Sigmoid colon (tissue), 4 donors: ENCODE data around the gene ABHD6.

Experiments used
- POLR2A ChIP-seq, 2 donors: fragments of 450-650 bp; IDR thresholded peaks; one replicate each; pipeline ENCODE4 v1.6.1; 2016; ENCODE audit warnings: antibody characterized with exemption in 2 of 2, mild to moderate bottlenecking in 2 of 2, moderate library complexity in 2 of 2
- POLR2AphosphoS5 ChIP-seq, 4 donors: sonication (generic); formaldehyde crosslinking; IDR thresholded peaks; one replicate each; pipeline ENCODE4 v1.6.1; 2017; ENCODE audit warnings: antibody characterized with exemption in 4 of 4
- TF ChIP-seq, protein P1 (sequence below), 4 experiments: fragments of 450-650 bp in 3 of 4; fragments of 200-600 bp in 1 of 4; IDR thresholded peaks; one replicate each; pipeline ENCODE4 v1.5.1; 2016 to 2019; ENCODE audit warnings: antibody characterized with exemption in 4 of 4, mild to moderate bottlenecking in 3 of 4, moderate library complexity in 2 of 4

DNA sequence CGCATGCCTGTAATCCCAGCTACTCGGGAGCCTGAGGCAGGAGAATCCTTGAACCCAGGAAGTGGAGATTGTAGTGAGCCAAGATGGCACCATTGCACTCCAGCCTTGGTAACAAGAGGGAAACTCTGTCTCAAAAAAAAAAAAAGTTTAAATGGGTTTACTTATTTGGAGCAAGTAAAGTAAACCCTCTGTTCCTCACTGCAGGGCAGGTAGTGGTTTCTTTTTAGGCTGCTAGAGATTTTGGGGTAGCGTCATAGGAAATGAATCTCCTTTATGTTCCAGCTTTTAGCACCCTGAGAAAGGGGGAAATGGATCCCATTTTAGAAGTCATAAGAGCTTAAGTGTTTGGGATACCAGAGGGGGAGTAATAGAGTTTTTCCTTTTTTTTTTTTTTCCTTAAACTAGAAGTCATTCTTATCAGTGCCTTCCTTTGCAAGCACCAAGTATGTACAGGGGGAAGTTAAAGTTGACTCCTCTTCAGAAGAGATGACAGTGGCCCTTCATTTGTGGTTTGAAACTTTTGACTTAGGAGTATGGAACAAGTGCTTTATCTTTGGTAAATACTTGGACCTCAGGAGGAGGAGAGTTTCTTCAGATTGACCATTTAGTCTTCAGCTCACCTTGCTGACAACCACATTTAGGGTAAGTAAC is 103.1 kb downstream of the ABHD6 start:
- TF ChIP-seq, protein P1, sequence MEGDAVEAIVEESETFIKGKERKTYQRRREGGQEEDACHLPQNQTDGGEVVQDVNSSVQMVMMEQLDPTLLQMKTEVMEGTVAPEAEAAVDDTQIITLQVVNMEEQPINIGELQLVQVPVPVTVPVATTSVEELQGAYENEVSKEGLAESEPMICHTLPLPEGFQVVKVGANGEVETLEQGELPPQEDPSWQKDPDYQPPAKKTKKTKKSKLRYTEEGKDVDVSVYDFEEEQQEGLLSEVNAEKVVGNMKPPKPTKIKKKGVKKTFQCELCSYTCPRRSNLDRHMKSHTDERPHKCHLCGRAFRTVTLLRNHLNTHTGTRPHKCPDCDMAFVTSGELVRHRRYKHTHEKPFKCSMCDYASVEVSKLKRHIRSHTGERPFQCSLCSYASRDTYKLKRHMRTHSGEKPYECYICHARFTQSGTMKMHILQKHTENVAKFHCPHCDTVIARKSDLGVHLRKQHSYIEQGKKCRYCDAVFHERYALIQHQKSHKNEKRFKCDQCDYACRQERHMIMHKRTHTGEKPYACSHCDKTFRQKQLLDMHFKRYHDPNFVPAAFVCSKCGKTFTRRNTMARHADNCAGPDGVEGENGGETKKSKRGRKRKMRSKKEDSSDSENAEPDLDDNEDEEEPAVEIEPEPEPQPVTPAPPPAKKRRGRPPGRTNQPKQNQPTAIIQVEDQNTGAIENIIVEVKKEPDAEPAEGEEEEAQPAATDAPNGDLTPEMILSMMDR (IDR thresholded peaks at IDR 0.05): no peak
- no peak for TF ChIP-seq POLR2A (IDR thresholded peaks at IDR 0.05)
- TF ChIP-seq POLR2AphosphoS5 (IDR thresholded peaks at IDR 0.05): no peak
